Gastrocnemius medialis (tissue), 4 donors: ENCODE results near the gene CRISPLD2. TPM values are rescaled to one million over a fixed set of nuclear protein-coding genes. Genes with fewer than 3 reads are reported as not detected.

Experiments
- ATAC-seq, 2 donors: fragments of 150-250 bp; one replicate each; pipeline ENCODE4 v1.9.1; 2016
- DNase-seq, 2 donors: peaks; one replicate each; pipeline ENCODE4 v3.0.0-alpha.2; 2019
- H3K27ac ChIP-seq, 4 donors: fragments of 200-600 bp; sonication (generic); 1 replicate in 1 of 4; 2 replicates in 3 of 4; pipeline ENCODE4 v1.5.1; 2016 to 2018; ENCODE audit warnings: mild to moderate bottlenecking in 2 of 4, moderate library complexity in 1 of 4
- H3K27me3 ChIP-seq, 3 donors: fragments of 200-600 bp; sonication (generic) in 2 of 3; 1 replicate in 1 of 3; 2 replicates in 2 of 3; pipeline versions ENCODE4 v1.5.1 to v1.6.0; 2016 to 2019; ENCODE audit warnings: mild to moderate bottlenecking in 1 of 3, moderate library complexity in 1 of 3
- H3K36me3 ChIP-seq, 2 donors: fragments of 200-600 bp; sonication (generic) in 1 of 2; one replicate each; pipeline ENCODE4 v1.5.1; 2017 to 2018
- H3K4me1 ChIP-seq, 2 donors: fragments of 200-600 bp; sonication (generic) in 1 of 2; one replicate each; pipeline ENCODE4 v1.5.1; 2016 to 2017; ENCODE audit warnings: mild to moderate bottlenecking in 2 of 2
- H3K4me3 ChIP-seq, 4 donors: fragments of 200-600 bp; sonication (generic) in 3 of 4; 1 replicate in 1 of 4; 2 replicates in 3 of 4; pipeline ENCODE4 v1.5.1; 2016 to 2019; ENCODE audit warnings: mild to moderate bottlenecking in 2 of 4
- H3K9me3 ChIP-seq, 3 donors: fragments of 200-600 bp; sonication (generic) in 2 of 3; 1 replicate in 1 of 3; 2 replicates in 2 of 3; pipeline ENCODE4 v1.5.1; 2016 to 2019
- POLR2A ChIP-seq, 2 donors: fragments of 450-650 bp; IDR thresholded peaks; one replicate each; pipeline ENCODE4 v1.6.1; 2017; ENCODE audit warnings: antibody characterized with exemption in 2 of 2, mild to moderate bottlenecking in 2 of 2, moderate library complexity in 2 of 2
- in situ Hi-C, 4 donors: fragments of 200-750 bp; cut with MboI; loops; one replicate each; pipeline versions ENCODE4 v1.15.0 to v1.8.0; 2017; ENCODE audit warnings: low sequenced_read_pairs in 4 of 4
- intact Hi-C: fragments of 100-400 bp; cut with DNase I; formaldehyde crosslinking; loops from one replicate; pipeline ENCODE4 v1.15.1; 2023; ENCODE audit warnings: low total_unique reads
- total RNA-seq, 4 donors: library from RNA; depleted of rRNA; stranded (reverse); fragments of >200 nt; gene quantifications; one replicate each; pipeline versions ENCODE4 v1.1.0 to v1.2.3, GENCODE V29; 2016
- TF ChIP-seq, protein P1 (sequence below), 5 experiments: fragments of 450-650 bp in 3 of 5; fragments of 200-600 bp in 2 of 5; sonication (generic) in 2 of 5; IDR thresholded peaks in 4 of 5; conservative IDR thresholded peaks in 1 of 5; 1 replicate in 4 of 5; 2 replicates in 1 of 5; pipeline ENCODE4 v1.5.1; 2016 to 2019; ENCODE audit warnings: antibody characterized with exemption in 5 of 5, mild to moderate bottlenecking in 3 of 5, moderate library complexity in 3 of 5

Gene CRISPLD2
- total RNA-seq, 4 donors from 2014 or later, result 26.1 to 50.1 (median 39.0) TPM

DNA sequence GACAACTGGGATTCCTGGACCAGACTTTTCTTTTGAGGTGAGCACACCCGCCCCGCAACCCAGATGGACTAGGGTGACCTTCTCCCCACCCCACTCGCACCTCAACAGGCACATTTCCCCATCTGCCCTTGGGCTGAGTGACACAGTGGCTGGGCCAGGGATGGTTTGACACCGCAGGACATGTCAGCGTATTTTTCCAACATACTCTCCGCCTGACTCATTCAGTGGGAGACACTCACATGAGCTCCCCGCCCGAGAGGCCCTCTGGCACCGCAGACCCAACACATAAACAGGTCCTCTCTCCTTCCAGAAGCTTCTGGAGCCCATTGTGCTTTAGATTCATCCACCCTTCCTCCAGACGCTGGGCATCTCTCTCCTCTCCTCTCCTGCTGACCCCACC lies 122.1 kb downstream of the CRISPLD2 start:
- H3K4me3 ChIP-seq, result no peak overlapping the region
- ATAC-seq (no peak), DNase-seq (no peak)
- H3K4me1 ChIP-seq, result peaks cover 0 to 2% of the 10 kb centered on the region in 2 donors
- intact Hi-C loops (no loop called here), in situ Hi-C loops (no loop called here)
- no peak for TF ChIP-seq POLR2A (IDR thresholded peaks at IDR 0.05)
- TF ChIP-seq, protein P1, sequence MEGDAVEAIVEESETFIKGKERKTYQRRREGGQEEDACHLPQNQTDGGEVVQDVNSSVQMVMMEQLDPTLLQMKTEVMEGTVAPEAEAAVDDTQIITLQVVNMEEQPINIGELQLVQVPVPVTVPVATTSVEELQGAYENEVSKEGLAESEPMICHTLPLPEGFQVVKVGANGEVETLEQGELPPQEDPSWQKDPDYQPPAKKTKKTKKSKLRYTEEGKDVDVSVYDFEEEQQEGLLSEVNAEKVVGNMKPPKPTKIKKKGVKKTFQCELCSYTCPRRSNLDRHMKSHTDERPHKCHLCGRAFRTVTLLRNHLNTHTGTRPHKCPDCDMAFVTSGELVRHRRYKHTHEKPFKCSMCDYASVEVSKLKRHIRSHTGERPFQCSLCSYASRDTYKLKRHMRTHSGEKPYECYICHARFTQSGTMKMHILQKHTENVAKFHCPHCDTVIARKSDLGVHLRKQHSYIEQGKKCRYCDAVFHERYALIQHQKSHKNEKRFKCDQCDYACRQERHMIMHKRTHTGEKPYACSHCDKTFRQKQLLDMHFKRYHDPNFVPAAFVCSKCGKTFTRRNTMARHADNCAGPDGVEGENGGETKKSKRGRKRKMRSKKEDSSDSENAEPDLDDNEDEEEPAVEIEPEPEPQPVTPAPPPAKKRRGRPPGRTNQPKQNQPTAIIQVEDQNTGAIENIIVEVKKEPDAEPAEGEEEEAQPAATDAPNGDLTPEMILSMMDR (IDR thresholded peaks at IDR 0.05 in 4 of 5, conservative IDR thresholded peaks at IDR 0.05 in 1 of 5), result no peak
- no peak overlapping the region for H3K27ac ChIP-seq
- H3K36me3 ChIP-seq, result no peaks in the 10 kb centered on the region
- H3K9me3 ChIP-seq, result no peaks in the 10 kb centered on the region
- H3K27me3 ChIP-seq, result no peaks in the 10 kb centered on the region

DNA sequence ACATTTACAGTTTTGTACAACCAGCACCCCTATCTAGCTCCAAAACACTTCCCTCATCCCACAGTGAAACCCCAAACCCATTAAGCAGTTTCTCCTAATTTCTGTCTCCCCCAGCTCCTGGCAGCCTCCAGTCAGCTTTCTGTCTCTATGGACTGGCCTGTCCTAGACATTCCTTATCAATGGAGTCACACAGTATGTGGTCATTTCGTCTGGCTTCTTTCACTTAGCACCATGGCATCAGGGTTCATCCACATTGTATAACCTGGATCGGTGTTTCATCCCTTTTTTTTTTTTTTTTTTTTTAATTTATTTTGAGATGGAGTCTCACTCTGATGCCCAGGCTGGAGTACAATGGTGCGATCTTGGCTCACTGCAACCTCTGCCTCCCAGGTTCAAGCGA lies 123.0 kb downstream of the CRISPLD2 start:
- intact Hi-C loops, result no loop called here
- in situ Hi-C loops, result no loop called here
- TF ChIP-seq, protein P1 (IDR thresholded peaks at IDR 0.05 in 4 of 5, conservative IDR thresholded peaks at IDR 0.05 in 1 of 5), result no peak
- TF ChIP-seq POLR2A (IDR thresholded peaks at IDR 0.05), result no peak
- ATAC-seq, result no peak
- no peaks in the 10 kb centered on the region for H3K9me3 ChIP-seq
- H3K4me1 ChIP-seq, result peaks cover 0 to 5% of the 10 kb centered on the region in 2 donors
- no peak overlapping the region for H3K4me3 ChIP-seq
- no peaks in the 10 kb centered on the region for H3K27me3 ChIP-seq
- DNase-seq, result no peak
- H3K27ac ChIP-seq, result no peak overlapping the region
- H3K36me3 ChIP-seq, result no peaks in the 10 kb centered on the region

DNA sequence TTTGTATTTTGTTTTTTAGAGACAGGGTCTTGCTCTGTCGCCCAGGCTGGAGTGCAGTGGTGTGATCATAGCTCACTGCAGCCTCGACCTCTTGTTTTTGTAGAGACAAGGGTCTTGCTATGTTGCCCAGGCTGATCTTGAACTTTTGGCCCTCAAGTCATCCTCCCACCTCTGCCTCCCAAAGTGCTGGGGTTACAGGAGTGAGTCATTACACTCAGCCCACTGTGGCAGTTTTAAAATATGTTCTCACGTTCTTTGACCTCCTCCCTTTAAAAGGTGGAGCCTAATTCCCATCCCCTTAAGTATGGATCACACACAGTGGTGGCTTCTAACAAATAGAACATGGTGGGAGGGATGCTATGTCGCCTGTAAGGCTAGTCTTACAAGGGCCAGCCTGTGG lies 123.8 kb downstream of the CRISPLD2 start:
- intact Hi-C loops, result no loop called here
- H3K4me3 ChIP-seq, result no peak overlapping the region
- TF ChIP-seq POLR2A (IDR thresholded peaks at IDR 0.05), result no peak
- TF ChIP-seq, protein P1 (IDR thresholded peaks at IDR 0.05 in 4 of 5, conservative IDR thresholded peaks at IDR 0.05 in 1 of 5), result no peak

DNA sequence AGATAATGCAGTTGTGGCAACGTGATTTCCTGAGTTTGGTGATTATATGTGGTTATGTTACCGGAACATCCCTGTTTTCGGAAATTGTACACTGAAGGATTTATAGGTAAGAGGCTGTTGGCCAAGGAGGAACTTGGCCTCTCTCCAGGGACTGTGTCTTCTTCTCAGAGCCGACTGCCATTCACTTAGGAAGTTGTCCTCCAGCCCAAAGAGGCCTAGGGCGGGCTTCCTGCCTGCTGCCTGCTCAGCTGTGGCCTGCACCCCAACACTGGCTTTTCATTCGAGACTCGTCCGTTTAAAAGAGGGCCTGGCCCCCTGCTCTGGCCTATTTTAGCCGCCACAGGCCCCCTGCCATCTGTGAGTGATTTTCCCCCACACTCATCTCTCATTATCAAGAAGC lies 127.2 kb downstream of the CRISPLD2 start:
- no peaks in the 10 kb centered on the region for H3K27me3 ChIP-seq
- TF ChIP-seq, protein P1 (IDR thresholded peaks at IDR 0.05 in 4 of 5, conservative IDR thresholded peaks at IDR 0.05 in 1 of 5), result no peak
- no peak for TF ChIP-seq POLR2A (IDR thresholded peaks at IDR 0.05)
- no peaks in the 10 kb centered on the region for H3K36me3 ChIP-seq
- ATAC-seq (peak; percentile 41 to 61), DNase-seq (peak; percentile 34 to 38)
- in situ Hi-C loops, result no loop called here
- intact Hi-C loops, result no loop called here
- H3K27ac ChIP-seq, result no peak overlapping the region
- H3K4me3 ChIP-seq, result no peak overlapping the region
- H3K9me3 ChIP-seq, result no peaks in the 10 kb centered on the region
- H3K4me1 ChIP-seq, result peaks cover 0 to 5% of the 10 kb centered on the region in 2 donors

More for the DNA sequence above, 123.8 kb downstream of the CRISPLD2 start:
- Histone ChIP-seq H3K36me3 (no peaks in the 10 kb centered on the region), H3K9me3 (no peaks in the 10 kb centered on the region), H3K27me3 (no peaks in the 10 kb centered on the region), H3K4me1 (peaks cover 0 to 5% of the 10 kb centered on the region in 2 donors), H3K27ac (no peak overlapping the region)
- in situ Hi-C loops, result no loop called here
- DNase-seq, result no peak
- no peak for ATAC-seq
